ENCODE data around the gene LETM1.

The LETM1 gene

DNA sequence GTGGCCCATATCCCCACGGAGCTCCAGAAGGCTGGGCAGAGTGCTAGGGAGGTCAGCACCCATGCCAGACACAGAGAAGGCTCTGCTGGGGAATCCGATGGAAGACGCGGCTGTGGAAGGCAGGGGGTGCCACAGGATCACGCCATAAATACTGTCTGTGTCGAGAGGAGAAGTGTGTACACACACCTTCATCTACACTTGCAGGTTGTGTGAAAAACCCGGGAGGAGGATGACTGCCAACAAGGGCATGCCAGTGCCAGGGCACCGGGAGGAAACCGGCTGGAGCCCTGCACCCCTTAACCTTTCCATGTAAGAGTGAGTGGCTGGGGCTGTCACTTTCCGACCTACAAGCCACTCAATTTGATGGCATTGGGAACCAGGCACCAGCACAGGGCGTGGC, 31.2 kb downstream of the LETM1 start:
- DNase-seq (ENCODE audit: low read depth, low spot score), result no peak
- in situ Hi-C loops (cut with HindIII; ENCODE audit: low sequenced_read_pairs), result no loop called here

DNA sequence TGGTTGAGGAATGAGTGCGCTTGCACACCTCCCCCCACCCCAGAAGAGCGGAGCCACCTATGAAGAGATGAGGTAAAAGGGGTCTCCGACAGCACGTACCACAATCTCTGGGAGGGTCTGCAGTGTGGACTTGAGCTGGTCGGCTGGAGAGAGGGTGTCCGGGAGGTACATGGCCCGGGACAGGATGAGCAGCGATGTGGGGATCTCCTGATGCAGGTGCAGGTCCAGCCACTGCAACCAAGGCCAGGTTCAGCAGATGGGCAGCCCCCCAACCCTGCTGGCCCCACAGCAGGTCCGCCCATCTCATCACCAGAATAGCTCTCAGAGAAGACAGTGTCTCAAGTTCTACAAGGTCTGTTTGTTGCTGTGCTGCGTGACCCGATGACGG, 32.4 kb downstream of the LETM1 start:
- TF ChIP-seq, protein P1, sequence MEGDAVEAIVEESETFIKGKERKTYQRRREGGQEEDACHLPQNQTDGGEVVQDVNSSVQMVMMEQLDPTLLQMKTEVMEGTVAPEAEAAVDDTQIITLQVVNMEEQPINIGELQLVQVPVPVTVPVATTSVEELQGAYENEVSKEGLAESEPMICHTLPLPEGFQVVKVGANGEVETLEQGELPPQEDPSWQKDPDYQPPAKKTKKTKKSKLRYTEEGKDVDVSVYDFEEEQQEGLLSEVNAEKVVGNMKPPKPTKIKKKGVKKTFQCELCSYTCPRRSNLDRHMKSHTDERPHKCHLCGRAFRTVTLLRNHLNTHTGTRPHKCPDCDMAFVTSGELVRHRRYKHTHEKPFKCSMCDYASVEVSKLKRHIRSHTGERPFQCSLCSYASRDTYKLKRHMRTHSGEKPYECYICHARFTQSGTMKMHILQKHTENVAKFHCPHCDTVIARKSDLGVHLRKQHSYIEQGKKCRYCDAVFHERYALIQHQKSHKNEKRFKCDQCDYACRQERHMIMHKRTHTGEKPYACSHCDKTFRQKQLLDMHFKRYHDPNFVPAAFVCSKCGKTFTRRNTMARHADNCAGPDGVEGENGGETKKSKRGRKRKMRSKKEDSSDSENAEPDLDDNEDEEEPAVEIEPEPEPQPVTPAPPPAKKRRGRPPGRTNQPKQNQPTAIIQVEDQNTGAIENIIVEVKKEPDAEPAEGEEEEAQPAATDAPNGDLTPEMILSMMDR (IDR thresholded peaks at IDR 0.05; ENCODE audit: low read depth, low read length), result no peak
- no peak for DNase-seq (ENCODE audit: low read depth, low spot score)
- in situ Hi-C loops (cut with HindIII; ENCODE audit: low sequenced_read_pairs), result no loop called here
- H3K4me3 ChIP-seq (ENCODE audit: low read depth, low read length), result no peak overlapping the region

More for the DNA sequence above, 31.2 kb downstream of the LETM1 start:
- H3K4me3 ChIP-seq (ENCODE audit: low read depth, low read length), result no peak overlapping the region
- TF ChIP-seq, protein P1 (IDR thresholded peaks at IDR 0.05; ENCODE audit: low read depth, low read length), result no peak

DNA sequence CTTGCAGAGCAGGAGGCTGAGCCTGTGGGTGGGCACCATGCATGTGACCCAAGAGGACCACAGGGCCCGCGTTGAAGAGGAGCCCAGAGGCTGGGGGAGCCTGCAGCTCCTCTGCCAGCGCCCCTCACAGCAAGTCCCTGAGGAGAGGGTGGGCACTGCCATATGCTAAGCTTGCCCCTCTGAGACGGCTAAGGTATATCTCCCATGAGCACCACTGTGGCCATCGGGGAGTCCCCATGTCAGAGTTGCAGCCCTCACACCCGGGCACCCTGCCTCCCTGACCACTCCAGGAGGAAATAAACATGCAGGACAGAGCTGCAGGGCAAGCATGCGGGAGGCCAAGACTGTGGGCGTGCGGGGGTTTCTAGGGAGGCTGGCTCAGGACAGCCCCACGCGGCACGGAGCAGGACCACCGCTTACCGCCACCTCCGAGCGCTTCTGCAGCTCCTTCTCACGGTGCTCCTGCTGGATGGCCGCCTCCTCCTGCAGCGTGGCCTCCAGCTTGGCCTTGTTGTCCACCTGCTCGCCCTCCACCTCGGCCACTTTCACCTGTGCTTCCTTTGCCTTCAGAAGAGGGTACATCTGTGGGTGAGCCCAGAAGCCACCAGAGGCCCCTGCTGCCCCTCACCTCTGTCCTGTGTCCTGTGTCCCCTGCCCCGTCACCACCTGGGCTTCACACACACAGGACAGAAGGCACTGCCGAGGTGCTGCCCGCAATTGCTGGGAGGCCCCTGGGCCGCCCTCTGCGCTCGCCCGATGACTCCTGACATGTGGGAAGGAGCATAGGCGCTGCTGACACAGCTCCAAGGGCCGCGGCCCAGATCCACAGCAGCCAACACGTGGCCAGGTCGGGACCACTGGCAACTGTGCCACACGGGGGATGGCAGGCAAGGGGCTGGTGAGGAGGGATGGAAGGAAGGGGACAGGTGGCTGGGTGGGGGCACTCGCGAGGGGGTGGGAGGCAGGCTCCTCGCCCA, 33.1 kb downstream of the LETM1 start:
- DNase-seq (ENCODE audit: low read depth, low spot score), result no peak
- H3K4me3 ChIP-seq (ENCODE audit: low read depth, low read length), result no peak overlapping the region
- TF ChIP-seq, protein P1 (IDR thresholded peaks at IDR 0.05; ENCODE audit: low read depth, low read length), result no peak
- in situ Hi-C loops (cut with HindIII; ENCODE audit: low sequenced_read_pairs), result no loop called here

DNA sequence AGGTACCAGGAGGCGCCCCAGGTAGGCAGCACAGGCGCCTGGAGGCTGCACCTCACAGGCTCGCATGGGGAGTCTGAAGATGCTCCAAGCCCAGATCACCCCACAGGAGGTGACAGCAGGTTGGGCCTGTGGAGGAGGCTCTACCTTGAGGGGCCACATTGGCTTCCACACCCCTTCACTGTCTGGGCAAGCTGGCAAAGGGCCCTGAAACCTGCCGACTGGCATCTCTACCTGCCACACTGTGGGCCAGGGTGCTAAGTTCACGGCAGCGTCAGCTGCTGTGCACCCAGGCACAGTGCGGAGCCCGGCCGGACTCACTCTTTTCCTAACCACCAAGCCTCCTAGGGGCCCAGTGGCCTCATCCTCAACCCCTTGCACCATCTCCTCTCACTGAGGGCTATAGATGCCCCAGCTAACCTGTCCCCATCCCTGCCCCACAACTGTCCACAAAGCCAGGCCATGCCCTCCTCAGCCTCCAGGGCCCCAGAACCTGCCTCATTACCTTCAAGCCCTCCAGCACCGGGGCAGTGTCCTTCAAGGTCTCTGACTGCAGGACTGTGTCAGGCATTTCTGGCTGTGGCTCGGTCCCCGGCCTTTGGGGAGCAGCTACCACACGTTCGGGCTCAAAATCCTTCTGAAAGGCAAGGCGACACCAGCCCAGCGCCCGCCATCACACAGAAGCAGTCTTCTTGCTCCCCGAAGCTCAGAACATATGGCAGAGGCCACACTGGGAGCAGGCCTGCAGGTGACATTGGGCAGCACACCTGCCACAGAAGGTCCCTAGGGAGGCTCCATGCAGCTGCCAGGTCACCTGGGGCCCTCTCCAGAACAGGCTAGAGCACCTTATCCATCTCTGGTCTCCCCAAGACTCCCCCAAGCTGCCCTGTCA, 34.0 kb downstream of the LETM1 start:
- no peak overlapping the region for H3K4me3 ChIP-seq (ENCODE audit: low read depth, low read length)
- TF ChIP-seq, protein P1 (IDR thresholded peaks at IDR 0.05; ENCODE audit: low read depth, low read length), result no peak
- in situ Hi-C loops (cut with HindIII; ENCODE audit: low sequenced_read_pairs), result no loop called here
- no peak for DNase-seq (ENCODE audit: low read depth, low spot score)

DNA sequence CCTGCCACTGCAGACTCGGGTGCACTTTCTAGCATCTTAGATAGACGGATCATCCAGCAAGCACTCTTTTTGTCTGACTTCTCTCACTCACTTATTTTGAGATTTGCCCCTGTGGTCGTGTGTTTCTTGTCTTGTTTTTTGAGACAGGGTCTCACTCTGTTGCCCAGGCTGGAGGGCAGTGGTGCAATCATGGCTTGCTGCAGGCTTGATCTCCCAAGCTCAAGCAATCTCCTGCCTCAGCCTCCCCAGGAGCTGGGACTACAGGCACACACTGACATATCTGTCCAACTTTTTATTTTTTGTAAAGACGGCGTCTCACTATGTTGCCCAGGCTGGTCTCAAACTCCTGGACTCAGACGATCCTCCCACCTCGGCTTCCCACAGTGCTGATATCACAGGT, 36.1 kb downstream of the LETM1 start:
- H3K4me3 ChIP-seq (ENCODE audit: low read depth, low read length), result no peak overlapping the region
- TF ChIP-seq, protein P1 (IDR thresholded peaks at IDR 0.05; ENCODE audit: low read depth, low read length), result no peak
- in situ Hi-C loops (cut with HindIII; ENCODE audit: low sequenced_read_pairs), result no loop called here
- no peak for DNase-seq (ENCODE audit: low read depth, low spot score)

DNA sequence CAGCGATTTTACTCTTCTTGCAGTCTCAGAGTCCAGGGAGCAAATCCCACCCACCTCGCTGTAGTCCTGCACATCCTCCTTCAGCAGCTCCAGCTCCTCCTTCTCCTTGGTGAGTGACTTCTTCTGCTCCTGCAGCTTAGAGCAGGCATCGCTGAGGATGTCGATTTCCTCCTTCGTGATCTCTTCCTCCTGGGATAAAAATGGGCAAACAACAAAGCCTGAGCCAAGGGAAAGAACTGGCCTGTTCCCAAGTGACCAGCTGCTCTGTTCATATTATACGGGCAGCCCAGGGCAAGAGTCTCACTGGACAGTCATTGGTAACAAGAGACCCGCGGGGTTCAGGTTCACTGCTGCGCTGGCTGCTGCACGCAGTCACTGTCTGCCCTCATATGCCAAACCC, 36.7 kb downstream of the LETM1 start:
- in situ Hi-C loops (cut with HindIII; ENCODE audit: low sequenced_read_pairs), result no loop called here
- DNase-seq (ENCODE audit: low read depth, low spot score), result no peak
- TF ChIP-seq, protein P1 (IDR thresholded peaks at IDR 0.05; ENCODE audit: low read depth, low read length), result no peak
- H3K4me3 ChIP-seq (ENCODE audit: low read depth, low read length), result no peak overlapping the region

Measured in astrocyte of the spinal cord (primary cell).